D721Med (cell line): ENCODE results near the gene TTC28.

Experiments used
- DNase-seq: peaks from one replicate; pipeline ENCODE4 v3.0.0; 2011; ENCODE audit warnings: low spot score; ENCODE audit not compliant: insufficient read length
- FAIRE-seq: peaks from 2 replicates; lab custom pipeline; 2011; peaks lifted over from hg19 to GRCh38; lab: Jason Lieb, UNC
- TF ChIP-seq, protein P1 (sequence below): IDR thresholded peaks from 2 replicates; pipeline ENCODE4 v1.5.1; 2012; ENCODE audit warnings: mild to moderate bottlenecking, control low read depth; ENCODE audit not compliant: insufficient read depth; ENCODE audit errors: missing control alignments

The TTC28 gene

DNA sequence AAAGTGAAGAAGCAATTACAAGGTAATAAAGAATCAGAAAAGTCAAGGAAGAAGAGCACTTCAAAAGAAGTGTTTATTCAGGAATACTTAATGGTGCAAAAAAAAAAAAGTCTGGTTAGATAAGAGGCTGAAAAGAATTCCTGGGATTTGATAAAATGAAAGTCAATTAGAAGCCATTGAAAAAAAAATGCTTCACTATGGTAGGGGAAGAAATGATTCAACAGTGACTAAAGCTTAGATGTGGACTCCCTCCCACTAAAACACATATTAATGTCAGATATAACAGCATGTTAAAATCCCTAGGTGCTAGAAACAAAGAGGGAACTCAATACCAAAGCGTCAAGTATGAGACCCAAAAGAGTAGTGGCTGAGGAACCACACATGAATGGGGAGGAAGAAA lies 425.2 kb downstream of the TTC28 start:
- TF ChIP-seq, protein P1, sequence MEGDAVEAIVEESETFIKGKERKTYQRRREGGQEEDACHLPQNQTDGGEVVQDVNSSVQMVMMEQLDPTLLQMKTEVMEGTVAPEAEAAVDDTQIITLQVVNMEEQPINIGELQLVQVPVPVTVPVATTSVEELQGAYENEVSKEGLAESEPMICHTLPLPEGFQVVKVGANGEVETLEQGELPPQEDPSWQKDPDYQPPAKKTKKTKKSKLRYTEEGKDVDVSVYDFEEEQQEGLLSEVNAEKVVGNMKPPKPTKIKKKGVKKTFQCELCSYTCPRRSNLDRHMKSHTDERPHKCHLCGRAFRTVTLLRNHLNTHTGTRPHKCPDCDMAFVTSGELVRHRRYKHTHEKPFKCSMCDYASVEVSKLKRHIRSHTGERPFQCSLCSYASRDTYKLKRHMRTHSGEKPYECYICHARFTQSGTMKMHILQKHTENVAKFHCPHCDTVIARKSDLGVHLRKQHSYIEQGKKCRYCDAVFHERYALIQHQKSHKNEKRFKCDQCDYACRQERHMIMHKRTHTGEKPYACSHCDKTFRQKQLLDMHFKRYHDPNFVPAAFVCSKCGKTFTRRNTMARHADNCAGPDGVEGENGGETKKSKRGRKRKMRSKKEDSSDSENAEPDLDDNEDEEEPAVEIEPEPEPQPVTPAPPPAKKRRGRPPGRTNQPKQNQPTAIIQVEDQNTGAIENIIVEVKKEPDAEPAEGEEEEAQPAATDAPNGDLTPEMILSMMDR: no peak
- DNase-seq (no peak), FAIRE-seq (no peak)

DNA sequence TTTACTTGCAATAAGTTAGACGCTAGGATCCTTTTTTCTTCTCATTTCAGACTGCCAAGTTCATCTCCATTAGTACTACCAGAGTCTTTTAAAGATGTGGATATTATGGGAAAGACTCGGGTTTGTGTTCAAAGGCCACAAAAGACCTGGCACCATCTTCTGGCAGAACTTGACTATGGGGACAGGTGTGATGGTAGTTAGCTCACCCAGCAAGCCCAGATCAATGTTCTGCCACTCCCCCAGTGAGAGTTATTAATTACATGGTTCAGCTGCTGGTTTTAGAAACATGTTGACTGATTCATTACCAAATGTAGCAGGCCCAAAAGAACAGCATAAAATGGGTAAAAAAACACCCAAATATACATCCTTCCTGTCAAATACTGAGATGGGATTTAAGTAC lies 427.1 kb downstream of the TTC28 start:
- no peak for FAIRE-seq
- DNase-seq: no peak
- TF ChIP-seq, protein P1: no peak

DNA sequence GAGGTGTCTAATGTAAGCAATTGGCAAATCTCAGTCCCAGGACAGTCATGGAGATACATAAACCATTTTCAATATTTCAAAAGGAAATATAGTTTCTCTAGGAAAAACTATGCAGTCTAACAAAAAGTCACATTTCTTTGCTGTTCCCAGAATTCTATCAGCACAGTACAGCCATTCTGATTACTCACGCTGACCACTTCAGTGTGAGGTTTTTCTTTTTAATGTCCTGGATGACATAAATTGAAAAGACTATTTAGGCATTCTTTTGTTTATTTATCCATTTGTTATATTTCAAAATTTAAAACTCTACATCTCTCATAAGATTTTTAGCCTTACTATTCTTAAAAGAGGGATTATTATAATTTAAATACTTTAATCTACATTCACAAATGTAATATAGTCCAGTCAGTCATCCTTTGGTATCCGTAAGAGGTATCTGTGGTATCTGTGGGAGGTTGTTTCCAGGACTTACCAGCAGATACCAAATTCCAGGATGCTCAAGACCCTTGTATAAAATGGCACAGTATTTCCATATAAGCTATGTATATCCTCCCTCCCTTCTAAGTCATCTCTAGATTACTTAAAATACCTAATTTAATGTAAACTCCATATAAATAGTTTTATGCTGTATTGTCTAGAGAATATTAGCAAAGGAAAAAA lies 429.5 kb downstream of the TTC28 start:
- TF ChIP-seq, protein P1: no peak
- DNase-seq (no peak), FAIRE-seq (no peak)

- TF ChIP-seq, protein P1: no peak
- no peak for DNase-seq
- no peak for FAIRE-seq
These were observed 430.2 kb downstream of the TTC28 start for GRCh38 chr22:28249402-28249801.

- FAIRE-seq (no peak), DNase-seq (no peak)
- TF ChIP-seq, protein P1: no peak
These were observed 431.8 kb downstream of the TTC28 start for GRCh38 chr22:28247667-28248363.

GRCh38 chr22:28247136-28247535 lies 432.5 kb downstream of the TTC28 start:
- TF ChIP-seq, protein P1: no peak
- FAIRE-seq: no peak
- DNase-seq: no peak

- no peak for FAIRE-seq
- no peak for DNase-seq
- TF ChIP-seq, protein P1: no peak
These were observed 433.2 kb downstream of the TTC28 start for GRCh38 chr22:28246397-28246796.
